ENCODE measurements around the gene HMG20A.

DNA sequence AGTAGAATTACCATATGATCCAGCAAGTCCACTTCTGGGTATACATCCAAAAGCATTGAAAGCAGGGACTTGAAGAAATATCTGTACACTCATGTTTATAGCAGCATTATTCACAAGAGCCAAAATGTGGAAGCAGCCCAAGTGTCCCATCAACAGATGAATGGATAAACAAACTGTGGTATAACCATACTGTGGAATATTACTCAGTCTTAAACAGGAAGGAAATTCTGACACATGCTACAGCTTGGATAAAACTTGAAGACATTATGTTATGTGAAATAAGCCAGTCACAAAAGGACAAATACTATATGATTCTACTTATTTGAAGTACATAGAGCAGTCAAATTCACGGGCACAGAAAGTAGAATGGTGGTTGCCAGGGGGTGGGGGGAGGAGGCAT, 91.2 kb downstream of the HMG20A start:
- no peak for TF ChIP-seq ZFP3 (CRISPR knock-in tag; IDR thresholded peaks at IDR 0.05)
- TF ChIP-seq, protein P1, sequence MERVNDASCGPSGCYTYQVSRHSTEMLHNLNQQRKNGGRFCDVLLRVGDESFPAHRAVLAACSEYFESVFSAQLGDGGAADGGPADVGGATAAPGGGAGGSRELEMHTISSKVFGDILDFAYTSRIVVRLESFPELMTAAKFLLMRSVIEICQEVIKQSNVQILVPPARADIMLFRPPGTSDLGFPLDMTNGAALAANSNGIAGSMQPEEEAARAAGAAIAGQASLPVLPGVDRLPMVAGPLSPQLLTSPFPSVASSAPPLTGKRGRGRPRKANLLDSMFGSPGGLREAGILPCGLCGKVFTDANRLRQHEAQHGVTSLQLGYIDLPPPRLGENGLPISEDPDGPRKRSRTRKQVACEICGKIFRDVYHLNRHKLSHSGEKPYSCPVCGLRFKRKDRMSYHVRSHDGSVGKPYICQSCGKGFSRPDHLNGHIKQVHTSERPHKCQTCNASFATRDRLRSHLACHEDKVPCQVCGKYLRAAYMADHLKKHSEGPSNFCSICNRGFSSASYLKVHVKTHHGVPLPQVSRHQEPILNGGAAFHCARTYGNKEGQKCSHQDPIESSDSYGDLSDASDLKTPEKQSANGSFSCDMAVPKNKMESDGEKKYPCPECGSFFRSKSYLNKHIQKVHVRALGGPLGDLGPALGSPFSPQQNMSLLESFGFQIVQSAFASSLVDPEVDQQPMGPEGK (CRISPR knock-in tag; IDR thresholded peaks at IDR 0.05; ENCODE audit: borderline replicate concordance), result no peak
- no peak for TF ChIP-seq ZFP30 (CRISPR knock-in tag; IDR thresholded peaks at IDR 0.05)
- no peak for TF ChIP-seq TCF4 (CRISPR knock-in tag; IDR thresholded peaks at IDR 0.05; ENCODE audit: borderline replicate concordance)
- no peak for TF ChIP-seq RARB (CRISPR knock-in tag; IDR thresholded peaks at IDR 0.05)

All from SK-N-SH treated with all-trans-retinoic acid at 6 μM for 48 hours (cell line).